GM19238 (cell line): ENCODE results near the gene ELF4.
A peak's percentile ranks its signal among the peaks of the same experiment; 100 is the strongest.

Source experiments
- DNase-seq: peaks from one replicate; pipeline ENCODE4 v3.0.0; 2011; ENCODE audit warnings: low spot score; ENCODE audit not compliant: insufficient read length

Gene ELF4

DNA sequence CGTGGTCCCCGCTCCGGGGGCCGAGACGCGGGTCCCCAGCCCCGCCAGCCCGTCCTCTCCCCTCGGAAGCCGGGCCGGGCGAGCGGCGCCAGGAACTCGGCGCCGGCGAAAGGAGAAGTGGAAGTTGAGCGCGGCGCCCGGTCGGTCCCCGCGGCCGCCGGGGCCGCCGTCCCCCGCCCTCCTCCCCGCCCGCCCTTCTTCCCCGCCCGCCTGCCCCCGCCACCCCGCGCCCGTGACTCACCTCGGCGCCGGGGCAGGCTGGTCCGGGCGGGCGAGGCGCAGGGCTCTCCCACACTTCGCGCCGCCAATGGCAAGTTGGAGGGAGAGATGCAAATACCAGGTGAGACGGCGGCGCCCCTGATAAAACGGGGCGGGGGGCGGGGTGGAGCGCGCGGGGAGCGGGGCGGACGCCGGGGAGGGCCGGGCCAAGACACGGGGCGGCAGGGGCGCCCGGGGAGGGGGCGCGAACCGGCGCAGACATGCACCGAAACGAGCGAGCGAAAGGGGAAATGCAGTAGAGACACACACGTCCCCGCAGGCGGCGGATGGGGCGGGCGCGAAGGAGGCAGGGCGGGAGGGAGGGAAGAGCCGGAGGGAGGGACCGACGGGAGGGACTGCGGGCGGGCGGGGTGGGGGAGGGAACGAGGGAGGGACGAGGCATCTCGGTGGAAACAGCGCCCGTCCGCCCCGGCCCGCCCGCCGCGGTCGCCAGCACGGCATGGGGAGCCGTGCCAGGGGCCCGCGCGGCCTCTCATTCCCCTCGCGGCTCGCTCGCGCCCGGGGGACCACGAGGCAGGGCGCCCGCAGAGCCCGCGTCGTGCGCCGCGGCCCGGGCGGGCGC lies at the start of gene ELF4:
TSS of gene ELF4 (minus strand) at position 119 of the 841 bp plus-strand sequence. CDS start 29,167 bp downstream, outside the sequence.
- peak; percentile 66 for DNase-seq

DNA sequence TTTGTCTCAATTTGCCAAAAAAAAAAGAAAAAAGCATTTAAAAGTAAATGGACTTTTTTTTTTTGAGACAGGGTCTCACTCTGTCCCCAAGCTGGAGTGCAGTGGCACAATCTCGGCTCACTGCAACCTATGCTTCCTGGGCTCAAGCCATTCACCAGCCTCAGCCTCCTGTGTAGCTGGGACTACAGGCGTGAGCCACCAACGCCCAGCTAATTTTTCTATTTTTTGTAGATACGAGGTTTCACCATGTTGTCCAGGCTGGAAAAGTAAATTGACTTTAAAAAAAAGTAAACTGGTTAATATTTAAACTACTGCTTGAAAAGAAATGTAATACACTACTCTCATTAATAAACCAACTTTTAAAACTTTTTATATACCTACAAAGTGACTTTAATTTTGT lies 49.5 kb upstream of the ELF4 start:
- DNase-seq, result no peak

DNA sequence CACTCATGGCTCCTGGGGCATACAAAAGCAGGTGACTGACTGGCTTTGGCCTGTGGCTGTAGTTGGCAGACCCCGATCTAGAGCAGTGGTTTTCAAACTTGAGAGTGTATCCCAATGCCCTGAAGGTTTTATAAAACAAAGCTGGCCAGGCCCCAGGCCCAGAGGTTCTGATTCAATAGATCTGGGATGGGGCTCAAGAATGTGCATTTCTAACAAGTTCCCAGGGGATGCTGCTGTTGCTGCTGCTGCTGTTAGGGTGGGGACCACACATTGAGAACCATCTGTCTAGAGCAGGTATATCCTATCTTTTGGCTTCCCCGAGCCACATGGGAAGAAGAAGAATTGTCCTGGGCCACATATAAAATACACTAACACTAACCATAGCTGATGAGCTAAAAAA lies 48.0 kb upstream of the ELF4 start:
- DNase-seq, result no peak

DNA sequence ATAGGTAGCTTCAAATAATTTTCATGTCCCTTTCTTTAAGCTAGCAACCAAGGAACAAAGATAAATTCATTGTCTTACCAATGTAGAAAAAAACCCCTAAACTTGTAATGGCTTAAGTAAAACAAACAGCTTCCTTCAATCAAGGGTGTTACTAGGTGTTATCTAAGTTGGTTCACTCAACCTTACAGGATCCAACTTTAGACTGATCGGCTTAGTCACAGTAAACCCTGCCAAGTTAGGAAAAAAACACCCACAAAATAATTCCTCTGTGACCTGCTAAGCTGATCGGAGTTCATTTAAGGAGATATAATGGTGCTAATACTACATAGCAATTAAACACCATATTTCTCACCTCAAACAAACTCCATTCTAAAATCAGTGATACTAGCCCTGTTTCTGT lies 45.3 kb upstream of the ELF4 start:
- no peak for DNase-seq

DNA sequence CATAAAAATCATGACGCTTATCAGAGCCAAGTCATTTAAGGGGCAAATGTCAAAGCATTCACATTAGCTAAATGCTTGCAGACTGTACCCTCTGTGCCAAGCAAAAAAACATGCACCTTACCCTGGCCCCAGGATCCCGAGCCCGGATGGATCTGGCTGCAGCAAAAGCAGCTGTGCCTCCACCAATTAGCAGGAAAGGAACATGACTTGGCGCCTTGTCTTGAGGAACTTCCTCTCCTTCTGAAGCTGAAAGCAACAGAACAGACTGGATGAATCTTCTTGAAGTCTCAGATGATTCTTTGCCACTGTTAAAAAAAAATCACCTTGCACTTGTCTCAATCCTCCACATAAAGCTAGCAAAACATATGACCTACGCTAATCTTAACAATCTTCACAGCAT lies 37.3 kb upstream of the ELF4 start:
- no peak for DNase-seq

DNA sequence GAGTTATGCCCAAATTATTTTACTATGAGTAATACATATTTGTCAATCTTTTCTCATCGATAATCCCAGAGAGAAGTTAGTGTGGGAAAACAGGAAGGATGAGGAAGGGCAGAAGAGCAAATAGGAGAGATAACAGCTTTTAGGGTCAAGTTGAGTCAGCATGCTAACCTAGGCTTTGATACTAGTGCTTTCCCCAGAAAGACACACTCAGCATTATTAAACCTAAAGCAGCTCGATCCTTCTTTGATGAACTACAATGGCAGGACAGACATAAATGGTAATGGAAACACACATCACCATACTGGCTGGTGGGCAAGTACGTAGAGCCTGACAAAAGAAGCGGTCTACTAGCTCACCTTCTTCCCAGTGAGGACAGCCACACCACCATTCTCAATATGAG lies 34.8 kb upstream of the ELF4 start:
- DNase-seq, result no peak

DNA sequence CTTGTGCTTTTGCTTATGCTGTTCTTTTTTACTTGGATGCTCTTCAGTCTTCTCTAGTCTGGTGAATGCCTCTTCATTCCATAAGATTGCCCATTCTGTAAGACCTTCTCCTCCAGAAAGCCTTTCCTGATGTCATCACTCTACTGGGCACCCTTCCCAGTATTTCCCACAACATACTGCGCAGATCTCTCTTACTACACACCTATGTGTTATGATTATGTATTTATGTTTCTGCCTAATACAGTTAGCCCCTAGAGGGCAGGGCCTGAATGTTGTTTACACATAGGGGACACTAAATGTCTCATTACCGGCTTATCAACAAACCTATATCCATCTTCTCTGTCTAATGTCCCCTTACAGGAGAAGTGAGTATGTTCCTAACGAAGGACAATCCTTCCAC lies 34.2 kb upstream of the ELF4 start:
- DNase-seq, result no peak

DNA sequence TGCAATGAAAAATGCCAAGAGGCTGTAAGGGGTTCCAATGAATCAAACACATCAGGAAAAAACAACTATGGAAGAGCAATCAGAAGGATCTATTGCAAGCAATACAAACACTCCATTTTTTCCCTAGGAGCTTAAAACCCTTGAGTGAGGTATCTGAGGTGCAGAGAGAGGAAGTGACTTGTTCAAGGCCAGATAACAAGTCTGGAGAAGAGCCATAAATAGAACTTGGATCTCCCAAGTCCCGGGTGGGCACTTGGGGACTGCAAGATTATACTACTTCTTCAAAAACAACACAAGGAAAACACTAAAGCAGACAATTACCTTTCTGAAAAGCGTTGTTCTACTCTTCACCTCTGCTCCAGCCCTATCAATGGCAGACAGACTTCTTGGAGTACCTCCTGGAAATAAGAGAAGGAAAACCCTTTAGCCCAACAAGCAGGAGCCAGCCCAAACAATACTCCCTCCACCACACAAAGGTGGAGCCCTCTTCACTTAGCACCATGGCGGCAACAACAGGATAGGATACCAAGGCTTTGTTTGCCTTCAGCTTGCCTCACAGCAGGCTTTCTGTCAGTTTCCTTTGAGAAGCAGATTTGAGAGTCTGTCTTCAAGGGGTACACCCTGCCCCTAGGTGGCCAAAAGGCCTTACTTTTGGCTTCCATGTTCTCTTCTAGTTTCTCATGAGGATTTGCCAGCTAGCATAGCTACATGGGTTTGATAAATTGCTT lies 29.3 kb upstream of the ELF4 start:
- no peak for DNase-seq

DNA sequence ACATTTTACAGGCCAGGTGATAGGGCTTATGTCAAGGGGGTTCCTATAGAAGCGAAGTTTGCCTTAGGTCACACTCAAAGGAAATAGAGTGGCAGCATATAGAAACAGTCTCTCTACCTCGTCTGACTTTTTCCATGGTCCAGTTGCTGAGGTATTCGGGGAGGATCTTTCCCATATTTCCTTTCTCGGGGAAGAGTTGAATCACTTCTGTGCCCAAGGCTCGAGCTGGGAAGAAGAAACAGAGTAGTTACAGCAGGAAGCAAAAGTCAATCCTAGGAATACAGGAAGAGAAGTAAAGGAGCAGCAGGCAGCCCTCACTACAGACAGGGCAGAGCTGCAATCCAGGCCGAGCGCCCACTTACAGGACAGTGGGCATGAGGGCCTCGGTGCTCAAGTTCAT lies 26.7 kb upstream of the ELF4 start:
- DNase-seq, result no peak

DNA sequence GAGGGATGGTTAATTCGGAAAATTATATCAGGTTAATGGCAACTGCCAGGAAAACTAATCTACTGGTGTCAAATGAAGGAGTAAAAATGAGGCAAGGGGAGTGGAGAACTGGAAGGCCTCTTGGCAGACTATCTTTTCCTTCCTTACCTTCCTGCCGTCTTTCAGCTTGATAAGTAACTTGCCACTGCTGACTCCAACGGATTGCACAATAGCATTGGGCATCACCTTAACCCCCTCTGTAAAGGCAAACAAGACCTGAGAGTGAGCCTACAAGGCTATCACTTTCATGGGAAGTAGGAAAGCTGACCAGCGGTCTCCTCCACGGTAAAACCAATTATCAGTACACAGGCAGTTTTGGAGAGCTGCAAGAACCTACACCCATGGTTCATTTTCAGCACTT lies 26.2 kb upstream of the ELF4 start:
- DNase-seq, result no peak

DNA sequence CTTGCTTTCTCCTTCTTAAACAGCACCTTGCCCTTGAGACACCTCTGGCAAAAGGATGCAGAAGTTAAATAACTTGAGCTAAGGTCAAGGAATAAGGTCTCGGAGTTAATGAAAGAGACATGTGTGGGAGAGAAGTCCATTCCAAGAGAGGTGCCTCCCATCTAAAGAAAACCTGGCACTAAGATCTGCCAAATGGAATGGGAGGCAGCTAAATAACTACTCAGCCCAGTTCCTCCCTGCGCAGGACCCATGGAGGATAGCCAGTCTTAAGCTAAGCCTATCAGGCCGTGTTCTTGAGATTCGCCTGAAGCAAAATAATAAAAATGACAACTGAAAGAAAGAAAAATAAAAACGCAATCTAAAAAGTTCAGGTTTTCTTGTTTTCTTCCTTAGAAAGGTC lies 20.7 kb upstream of the ELF4 start:
- DNase-seq, result no peak

DNA sequence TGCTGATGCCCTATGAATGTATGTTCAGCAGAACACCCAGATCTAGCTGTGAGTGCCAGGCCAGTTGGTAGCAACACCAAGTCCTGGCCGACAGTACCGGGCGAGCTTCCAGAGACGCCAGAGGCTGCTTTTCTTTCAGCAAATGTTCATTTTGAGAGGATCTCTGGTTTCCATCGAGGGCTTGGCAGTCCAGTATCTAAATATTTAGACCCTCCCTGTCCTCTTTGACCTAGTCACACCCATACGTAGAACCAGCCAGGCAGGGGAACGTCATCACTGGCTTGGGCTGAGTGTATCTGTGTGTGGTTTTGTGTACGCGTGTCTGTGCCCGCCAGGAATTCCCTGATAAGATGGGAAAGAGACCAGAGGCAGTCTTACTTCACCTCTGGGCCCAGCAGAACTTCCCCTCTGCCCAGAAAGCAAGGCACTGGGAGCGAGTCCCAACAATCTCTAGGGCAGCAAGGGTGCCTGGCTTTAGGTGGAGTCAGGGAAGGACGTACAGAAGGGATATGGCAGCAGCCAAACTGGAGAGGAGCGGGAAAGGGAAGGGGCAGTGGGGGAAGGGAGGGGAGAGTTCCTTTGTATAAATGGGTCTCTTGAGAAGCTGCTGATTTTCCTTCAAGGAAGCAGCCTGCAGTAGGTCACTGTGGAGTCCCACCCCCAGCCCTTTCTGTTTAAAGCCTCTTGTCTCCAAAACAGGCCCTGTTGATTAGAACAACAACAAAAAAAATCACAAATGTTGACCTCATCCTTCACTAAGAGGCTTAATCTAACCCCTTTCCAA lies 15.0 kb upstream of the ELF4 start:
- DNase-seq, result no peak

DNA sequence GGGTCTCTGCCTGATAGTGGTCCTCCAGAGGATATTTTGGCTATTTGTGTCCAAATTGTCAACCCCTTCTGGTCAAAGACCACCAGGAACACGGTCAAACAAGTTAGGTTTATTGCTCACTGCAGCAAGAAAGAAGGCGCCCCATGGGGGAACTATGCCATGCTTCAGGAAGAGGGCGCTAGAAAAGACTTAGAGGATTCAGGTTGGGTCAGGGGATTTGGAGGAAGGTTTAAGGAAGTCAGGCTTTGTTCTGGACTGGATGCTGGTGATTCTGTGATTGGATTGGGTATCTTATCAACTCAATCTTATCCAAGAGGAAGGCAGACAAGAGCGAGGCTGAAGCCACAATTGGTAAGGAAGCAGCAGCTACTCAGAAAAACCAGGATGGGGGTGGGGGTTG lies 14.3 kb upstream of the ELF4 start:
- DNase-seq, result no peak

DNA sequence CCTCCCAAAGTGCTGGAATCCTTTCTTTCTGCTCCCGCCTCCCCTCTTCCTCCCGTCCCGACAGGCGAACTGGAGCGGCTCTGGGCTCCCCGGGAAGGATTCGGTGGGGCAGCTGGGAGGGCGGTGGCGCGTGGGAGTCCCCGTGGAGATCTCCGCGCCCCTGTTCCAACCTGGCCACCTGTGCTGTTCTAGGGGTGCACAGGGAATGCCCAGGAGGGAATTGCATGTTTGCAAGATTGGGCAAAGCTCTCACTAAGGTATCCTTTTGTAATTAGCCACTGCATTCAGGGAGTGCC lies 11.2 kb upstream of the ELF4 start:
- no peak for DNase-seq

DNA sequence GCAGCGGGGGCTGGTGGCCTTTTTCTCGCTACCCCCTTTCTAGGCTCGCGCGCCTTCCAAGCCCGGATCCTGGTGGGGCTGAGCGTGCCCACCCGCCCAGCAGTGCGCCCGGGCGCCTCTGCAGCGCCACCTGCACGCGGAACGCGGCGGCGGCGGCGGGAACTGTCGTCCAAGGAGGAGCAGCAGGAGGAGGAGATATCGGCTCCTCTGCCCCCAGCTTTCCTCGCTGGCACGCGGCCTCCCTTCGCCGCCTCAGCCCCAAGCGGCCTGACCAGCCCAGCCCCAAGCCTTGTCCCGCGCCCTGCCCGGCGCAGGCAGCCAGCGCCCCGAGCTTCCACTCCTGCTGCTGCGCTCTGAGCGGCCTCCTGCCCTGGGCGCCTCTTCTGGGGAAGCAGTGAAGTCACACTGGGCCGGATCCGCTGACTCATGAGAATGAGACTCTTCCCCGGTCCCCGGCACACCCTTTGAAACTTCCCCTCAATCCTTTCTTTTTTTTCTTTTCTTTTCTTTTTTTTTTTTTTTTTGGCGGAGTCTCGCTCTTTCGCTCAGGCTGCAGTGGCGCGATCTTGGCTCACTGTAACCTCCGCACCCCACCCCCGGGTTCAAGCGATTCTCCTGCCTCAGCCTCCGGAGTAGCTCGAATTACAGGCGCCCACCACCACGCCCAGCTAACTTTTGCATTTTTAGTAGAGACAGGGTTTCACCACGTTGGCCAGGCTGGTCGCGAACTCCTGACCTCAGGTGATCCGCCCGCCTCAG lies 10.6 kb upstream of the ELF4 start:
- DNase-seq, result peak; percentile 59

DNA sequence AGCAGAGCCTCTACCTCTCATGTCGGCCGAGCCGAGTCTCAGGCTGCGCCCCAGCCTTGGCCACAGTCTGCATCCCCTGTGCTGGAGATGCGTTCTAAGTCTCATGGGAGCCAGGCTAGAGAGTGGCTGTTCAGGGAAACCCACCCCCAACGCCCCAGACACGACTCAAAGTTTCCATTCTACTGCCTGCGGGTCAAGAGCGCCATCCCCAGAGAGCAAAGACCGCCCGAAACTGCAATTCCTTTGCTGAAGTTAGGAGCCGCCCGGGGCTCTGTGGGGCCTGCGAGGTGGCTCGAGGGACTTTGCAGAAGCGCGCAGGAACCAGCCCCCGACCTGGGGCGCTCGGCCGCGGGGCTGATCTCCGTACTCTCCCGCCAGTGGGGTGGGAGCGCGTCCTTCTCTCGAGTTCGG lies 10.0 kb upstream of the ELF4 start:
- DNase-seq, result no peak

DNA sequence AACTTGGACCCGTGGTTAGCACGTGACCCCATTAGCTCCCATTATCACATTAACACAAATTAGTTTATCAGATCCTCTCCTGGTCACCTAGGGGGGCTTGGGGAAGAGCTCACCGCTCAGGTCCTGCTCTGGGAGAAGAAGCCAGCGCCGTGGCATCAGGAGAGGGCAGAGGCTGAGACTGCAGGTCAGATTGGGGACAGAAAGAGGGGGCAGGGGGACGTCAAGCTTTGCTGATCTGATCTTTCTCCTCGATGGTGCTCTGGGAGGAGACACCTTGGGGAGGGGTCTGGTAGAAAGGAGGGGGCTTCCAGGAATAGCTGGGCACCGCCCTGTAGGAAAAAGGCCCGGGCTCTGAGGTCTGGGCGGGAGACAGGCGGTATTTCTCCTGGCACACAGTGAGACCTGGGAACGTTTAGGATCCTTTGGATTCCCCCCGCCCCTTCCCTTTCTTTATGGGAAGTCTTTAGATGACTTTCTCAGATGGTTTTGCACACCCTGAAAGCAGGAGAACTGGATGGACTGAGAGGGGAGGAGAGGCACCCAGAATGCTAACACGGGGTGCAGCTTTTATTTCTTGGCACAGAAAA lies 9.1 kb upstream of the ELF4 start:
- no peak for DNase-seq

DNA sequence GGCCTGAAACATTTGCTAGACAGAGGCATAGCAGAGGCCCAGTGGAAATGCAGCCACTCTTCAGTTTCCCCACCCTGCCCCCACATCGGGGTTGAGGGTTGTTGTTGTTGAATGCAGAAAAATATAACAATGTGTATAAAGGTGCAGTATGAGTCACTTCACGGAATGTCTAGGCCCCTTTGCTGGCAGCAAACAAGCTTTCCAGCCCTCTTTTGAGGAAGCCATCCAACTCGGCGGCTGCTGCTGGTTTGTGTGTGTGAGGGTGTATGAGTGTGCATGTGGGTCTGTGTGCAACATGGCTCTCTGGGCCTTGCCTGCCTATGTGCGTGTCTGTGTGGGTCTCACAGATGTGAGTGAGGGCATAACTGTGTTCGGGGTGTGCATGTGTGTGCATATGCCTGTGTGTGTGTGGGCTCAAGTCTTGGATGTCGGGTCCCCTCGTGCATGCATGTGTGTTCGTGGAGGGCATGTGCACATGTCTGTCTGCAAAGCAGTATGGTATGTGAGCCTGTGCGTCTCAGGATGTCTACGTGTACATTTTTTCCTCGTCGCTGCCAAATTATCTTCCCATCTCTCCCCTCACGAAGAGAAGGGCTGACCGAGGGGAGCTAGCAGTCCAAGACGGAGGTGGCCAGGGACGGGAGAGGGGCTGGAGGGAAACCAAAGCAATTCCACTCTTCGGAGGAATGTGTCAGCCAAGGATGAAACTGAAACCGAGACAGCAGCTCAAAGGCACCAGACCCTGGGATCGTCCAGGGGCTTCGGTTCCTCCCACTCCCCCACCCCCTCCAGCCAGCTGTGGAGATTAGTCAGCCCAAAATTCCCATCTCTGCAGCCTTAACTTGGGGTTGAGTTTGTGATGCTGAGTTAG lies 8.4 kb upstream of the ELF4 start:
- DNase-seq, result no peak

DNA sequence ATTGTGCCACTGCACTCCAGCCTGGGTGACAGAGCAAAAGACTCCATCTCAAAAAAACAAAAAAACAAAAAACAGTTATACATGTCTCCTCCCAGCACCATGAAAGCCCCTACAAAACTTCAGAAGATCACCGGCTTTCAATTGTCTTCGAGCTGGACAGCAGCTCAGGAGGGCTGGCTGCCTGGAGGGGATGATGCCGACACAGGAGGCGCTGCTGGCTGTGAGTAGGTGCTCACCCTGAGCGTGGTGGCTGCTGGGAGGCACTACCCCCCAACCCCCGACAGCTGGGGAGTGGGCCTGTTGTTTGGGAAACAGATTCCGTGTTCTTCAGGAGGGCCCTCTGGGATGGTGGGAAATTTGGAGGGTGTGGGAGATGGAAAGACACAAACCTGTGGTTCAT lies 6.9 kb upstream of the ELF4 start:
- DNase-seq, result no peak
